Stimulated activated CD4-positive, alpha-beta T cell treated with anti-CD3 and anti-CD28 coated beads, Interleukin-2, amount 100 ng/mL, for 4 hours (primary cell): ENCODE measurements around the gene LYPD6B.
"Not testable (repeated sequence)": the region's sequence is repeated elsewhere in the genome, so short reads cannot be mapped to it uniquely, and the experiment has no call there.

Source experiments
- DNase-seq: peaks from one replicate; pipeline ENCODE4 v3.0.0-alpha.2; 2020; ENCODE audit warnings: low read depth

LYPD6B gene

GRCh38 chr2:149213764-149214493, 175.4 kb downstream of the LYPD6B start:
- DNase-seq = no peak

GRCh38 chr2:149218497-149218896, 180.0 kb downstream of the LYPD6B start:
- no peak for DNase-seq

GRCh38 chr2:149219856-149220255, 181.4 kb downstream of the LYPD6B start:
- no peak for DNase-seq

- no peak for DNase-seq
Measured at GRCh38 chr2:149221002-149221401, 182.5 kb downstream of the LYPD6B start.

- DNase-seq = no peak
Measured at GRCh38 chr2:149221898-149222297, 183.4 kb downstream of the LYPD6B start.

GRCh38 chr2:149223472-149224095, 185.1 kb downstream of the LYPD6B start:
- no peak for DNase-seq

- DNase-seq = no peak
Measured at GRCh38 chr2:149224543-149224942, 186.0 kb downstream of the LYPD6B start.

GRCh38 chr2:149225446-149225845, 186.9 kb downstream of the LYPD6B start:
- no peak for DNase-seq

- no peak for DNase-seq
Measured at GRCh38 chr2:149226790-149227189, 188.3 kb downstream of the LYPD6B start.

GRCh38 chr2:149235816-149236375, 197.4 kb downstream of the LYPD6B start:
- DNase-seq = no peak

GRCh38 chr2:149236410-149236809, 197.9 kb downstream of the LYPD6B start:
- no peak for DNase-seq

- no peak for DNase-seq
Measured at GRCh38 chr2:149246186-149246585, 207.7 kb downstream of the LYPD6B start.

GRCh38 chr2:149251436-149251835, 212.9 kb downstream of the LYPD6B start:
- DNase-seq = not testable (repeated sequence)

- not testable (repeated sequence) for DNase-seq
Measured at GRCh38 chr2:149256877-149257276, 218.4 kb downstream of the LYPD6B start.

GRCh38 chr2:149258531-149258930, 220.0 kb downstream of the LYPD6B start:
- no peak for DNase-seq

GRCh38 chr2:149259136-149259535, 220.6 kb downstream of the LYPD6B start:
- no peak for DNase-seq

GRCh38 chr2:149261692-149262091, 223.2 kb downstream of the LYPD6B start:
- DNase-seq = no peak
